ENCODE results near the gene VRK3. TPM values are rescaled to one million over a fixed set of nuclear protein-coding genes. Genes with fewer than 3 reads are reported as not detected.

VRK3 gene
- total RNA-seq, 1 experiment from 2014 or later = 44.4 TPM

- TF ChIP-seq EZH2 (IDR thresholded peaks at IDR 0.05; ENCODE audit: borderline replicate concordance, low read depth, low read length, poor library complexity, severe bottlenecking) (no peak), CTCF (conservative IDR thresholded peaks at IDR 0.05; ENCODE audit: low read depth, low read length) (no peak)
- Histone ChIP-seq H3K4me1 (ENCODE audit: insufficient read depth, low read length, poor library complexity, severe bottlenecking) (no peaks in the 10 kb centered on the region), H3K27ac (ENCODE audit: low read depth, low read length, poor library complexity, severe bottlenecking) (no peak overlapping the region), H3K36me3 (ENCODE audit: insufficient read depth, low read length, poor library complexity, severe bottlenecking) (no peaks in the 10 kb centered on the region), H3K4me3 (ENCODE audit: low read depth, low read length, poor library complexity, severe bottlenecking) (no peak overlapping the region), H3K27me3 (replicated peaks; ENCODE audit: insufficient read depth, low read depth, low read length, poor library complexity) (peaks cover 5% of the 10 kb centered on the region), H3K9me3 (ENCODE audit: low read depth, low read length, poor library complexity, severe bottlenecking) (no peaks in the 10 kb centered on the region)
- no peak for DNase-seq (ENCODE audit: low spot score)
- no TSS peak for BruUV-seq (replicated peaks)
- intact Hi-C loops (cut with micrococcal nuclease; ENCODE audit: unreplicated experiment) = no loop called here
- CTCF ChIA-PET = no interaction called here
- POLR2A ChIA-PET (ENCODE audit: low non-redundant PET) = no interaction called here
These were observed 50.1 kb downstream of the VRK3 start for GRCh38 chr19:49975051-49975450.

DNA sequence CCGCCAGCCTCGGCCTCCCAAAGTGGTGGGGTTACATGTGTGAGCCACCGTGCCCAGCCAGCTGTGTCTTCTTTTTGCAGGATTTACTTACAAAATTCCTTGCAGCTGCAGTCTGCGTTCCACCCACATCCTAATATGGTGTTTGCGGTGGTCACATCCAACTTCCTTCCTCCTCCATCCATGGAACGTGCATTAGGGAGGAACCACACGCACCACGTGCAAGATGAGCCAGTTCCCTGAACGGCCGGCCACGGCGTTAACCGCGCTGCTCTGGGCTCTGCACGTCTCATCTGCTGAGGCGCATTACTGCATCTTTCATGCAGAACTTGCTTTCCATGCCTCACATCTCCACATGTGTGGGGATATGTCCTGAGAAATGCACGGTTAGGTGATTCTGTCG, 51.2 kb downstream of the VRK3 start:
- Histone ChIP-seq H3K36me3 (ENCODE audit: insufficient read depth, low read length, poor library complexity, severe bottlenecking) (no peaks in the 10 kb centered on the region), H3K4me3 (ENCODE audit: low read depth, low read length, poor library complexity, severe bottlenecking) (no peak overlapping the region), H3K27ac (ENCODE audit: low read depth, low read length, poor library complexity, severe bottlenecking) (no peak overlapping the region), H3K9me3 (ENCODE audit: low read depth, low read length, poor library complexity, severe bottlenecking) (no peaks in the 10 kb centered on the region), H3K4me1 (ENCODE audit: insufficient read depth, low read length, poor library complexity, severe bottlenecking) (no peaks in the 10 kb centered on the region), H3K27me3 (replicated peaks; ENCODE audit: insufficient read depth, low read depth, low read length, poor library complexity) (peaks cover 7% of the 10 kb centered on the region)
- intact Hi-C loops (cut with micrococcal nuclease; ENCODE audit: unreplicated experiment) = no loop called here
- TF ChIP-seq EZH2 (IDR thresholded peaks at IDR 0.05; ENCODE audit: borderline replicate concordance, low read depth, low read length, poor library complexity, severe bottlenecking) (no peak), CTCF (conservative IDR thresholded peaks at IDR 0.05; ENCODE audit: low read depth, low read length) (no peak)
- DNase-seq (ENCODE audit: low spot score) = no peak
- CTCF ChIA-PET = no interaction called here
- POLR2A ChIA-PET (ENCODE audit: low non-redundant PET) = no interaction called here
- BruUV-seq (replicated peaks) = no TSS peak

- TF ChIP-seq EZH2 (IDR thresholded peaks at IDR 0.05; ENCODE audit: borderline replicate concordance, low read depth, low read length, poor library complexity, severe bottlenecking) (no peak), CTCF (conservative IDR thresholded peaks at IDR 0.05; ENCODE audit: low read depth, low read length) (no peak)
- no TSS peak for BruUV-seq (replicated peaks)
These were observed 52.3 kb downstream of the VRK3 start for GRCh38 chr19:49972841-49973240.

More at GRCh38 chr19:49972841-49973240, 52.3 kb downstream of the VRK3 start:
- POLR2A ChIA-PET (ENCODE audit: low non-redundant PET) = no interaction called here
- DNase-seq (ENCODE audit: low spot score) = no peak
- CTCF ChIA-PET = no interaction called here
- no peaks in the 10 kb centered on the region for H3K4me1 ChIP-seq (ENCODE audit: insufficient read depth, low read length, poor library complexity, severe bottlenecking)
- no peak overlapping the region for H3K27ac ChIP-seq (ENCODE audit: low read depth, low read length, poor library complexity, severe bottlenecking)
- intact Hi-C loops (cut with micrococcal nuclease; ENCODE audit: unreplicated experiment) = no loop called here
- H3K9me3 ChIP-seq (ENCODE audit: low read depth, low read length, poor library complexity, severe bottlenecking) = no peaks in the 10 kb centered on the region
- peaks cover 12% of the 10 kb centered on the region for H3K27me3 ChIP-seq (replicated peaks; ENCODE audit: insufficient read depth, low read depth, low read length, poor library complexity)
- H3K4me3 ChIP-seq (ENCODE audit: low read depth, low read length, poor library complexity, severe bottlenecking) = no peak overlapping the region
- no peaks in the 10 kb centered on the region for H3K36me3 ChIP-seq (ENCODE audit: insufficient read depth, low read length, poor library complexity, severe bottlenecking)

All from A673 (cell line).